Prostate gland (tissue), 2 donors: ENCODE measurements around the gene FOXI1.

ENCODE experiments used
- POLR2A ChIP-seq: fragments of 450-650 bp; IDR thresholded peaks from one replicate; pipeline ENCODE4 v1.6.1; 2016; ENCODE audit warnings: antibody characterized with exemption, mild to moderate bottlenecking
- POLR2AphosphoS5 ChIP-seq: sonication (generic); formaldehyde crosslinking; IDR thresholded peaks from one replicate; pipeline ENCODE4 v1.6.1; 2017; ENCODE audit warnings: antibody characterized with exemption
- TF ChIP-seq, protein P1 (sequence below), 4 experiments: fragments of 200-600 bp in 2 of 4; fragments of 450-650 bp in 2 of 4; sonication (generic) in 2 of 4; IDR thresholded peaks; 1 replicate in 3 of 4; 2 replicates in 1 of 4; pipeline ENCODE4 v1.5.1; 2016 to 2019; ENCODE audit warnings: antibody characterized with exemption in 4 of 4, mild to moderate bottlenecking in 2 of 4, moderate library complexity in 2 of 4

DNA sequence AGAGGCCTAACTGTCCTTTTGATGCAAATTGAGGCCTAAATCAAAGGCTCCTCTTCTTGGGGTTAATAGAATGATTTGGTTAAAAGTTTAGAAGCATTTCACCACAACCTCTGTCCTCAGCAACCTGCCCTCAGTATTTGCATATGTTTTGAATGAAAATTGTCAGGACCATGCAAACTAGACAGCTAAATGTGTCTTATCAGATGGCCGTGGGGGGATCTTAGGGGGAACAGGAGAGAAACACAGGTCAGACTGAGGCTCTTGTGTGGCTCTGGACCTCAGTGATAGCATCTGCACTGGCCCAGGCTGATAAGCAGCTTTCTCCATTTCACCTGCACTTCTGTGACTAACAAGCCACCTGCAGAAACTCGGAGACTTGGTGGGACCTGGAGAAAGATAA is 49.0 kb downstream of the FOXI1 start:
- TF ChIP-seq, protein P1, sequence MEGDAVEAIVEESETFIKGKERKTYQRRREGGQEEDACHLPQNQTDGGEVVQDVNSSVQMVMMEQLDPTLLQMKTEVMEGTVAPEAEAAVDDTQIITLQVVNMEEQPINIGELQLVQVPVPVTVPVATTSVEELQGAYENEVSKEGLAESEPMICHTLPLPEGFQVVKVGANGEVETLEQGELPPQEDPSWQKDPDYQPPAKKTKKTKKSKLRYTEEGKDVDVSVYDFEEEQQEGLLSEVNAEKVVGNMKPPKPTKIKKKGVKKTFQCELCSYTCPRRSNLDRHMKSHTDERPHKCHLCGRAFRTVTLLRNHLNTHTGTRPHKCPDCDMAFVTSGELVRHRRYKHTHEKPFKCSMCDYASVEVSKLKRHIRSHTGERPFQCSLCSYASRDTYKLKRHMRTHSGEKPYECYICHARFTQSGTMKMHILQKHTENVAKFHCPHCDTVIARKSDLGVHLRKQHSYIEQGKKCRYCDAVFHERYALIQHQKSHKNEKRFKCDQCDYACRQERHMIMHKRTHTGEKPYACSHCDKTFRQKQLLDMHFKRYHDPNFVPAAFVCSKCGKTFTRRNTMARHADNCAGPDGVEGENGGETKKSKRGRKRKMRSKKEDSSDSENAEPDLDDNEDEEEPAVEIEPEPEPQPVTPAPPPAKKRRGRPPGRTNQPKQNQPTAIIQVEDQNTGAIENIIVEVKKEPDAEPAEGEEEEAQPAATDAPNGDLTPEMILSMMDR (IDR thresholded peaks at IDR 0.05): no peak
- no peak for TF ChIP-seq POLR2AphosphoS5
- TF ChIP-seq POLR2A: no peak
